WTC11 (cell line): ENCODE data around the gene ZGPAT. TPM values are rescaled to one million over a fixed set of nuclear protein-coding genes. Genes with fewer than 3 reads are reported as not detected.

Experiments used
- ATAC-seq: fragments of 200-7000 bp; cut with Tn5 transposase; 2 replicates; pipeline ENCODE4 v1.10.0; 2021; ENCODE audit warnings: mild to moderate bottlenecking, moderate library complexity
- CTCF ChIA-PET: fragments of 300-600 bp; sonication (Branson Sonifier 250); formaldehyde crosslinking; loops from one replicate; lab custom pipeline; 2021; ENCODE audit warnings: antibody characterized with exemption; lab: Charles Lee
- POLR2A ChIA-PET: fragments of 350-600 bp; sonication (Branson Sonifier 250); formaldehyde crosslinking; loops from one replicate; lab custom pipeline; 2021; ENCODE audit warnings: antibody characterized with exemption; lab: Charles Lee
- DNase-seq: peaks from one replicate; pipeline ENCODE4 v3.0.0; 2021; ENCODE audit warnings: low spot score
- H3K27ac Mint-ChIP-seq: 2 replicates; pipeline ENCODE4 v1.8.0; 2021; ENCODE audit warnings: mixed read lengths
- H3K27me3 Mint-ChIP-seq: 2 replicates; pipeline ENCODE4 v1.8.0; 2021; ENCODE audit warnings: low read depth, mild to moderate bottlenecking, moderate library complexity, mixed read lengths
- H3K36me3 Mint-ChIP-seq: 2 replicates; pipeline ENCODE4 v1.8.0; 2021; ENCODE audit warnings: mixed read lengths
- H3K4me1 Mint-ChIP-seq: 2 replicates; pipeline ENCODE4 v1.8.0; 2022; ENCODE audit warnings: mixed read lengths
- H3K4me3 Mint-ChIP-seq: 2 replicates; pipeline ENCODE4 v1.8.0; 2021; ENCODE audit warnings: mild to moderate bottlenecking, moderate library complexity, mixed read lengths
- H3K9me3 Mint-ChIP-seq: 2 replicates; pipeline ENCODE4 v1.8.0; 2021; ENCODE audit warnings: mixed read lengths
- ATF6 ChIP-seq: sonication (generic); formaldehyde crosslinking; IDR thresholded peaks from 2 replicates; pipeline ENCODE4 v1.8.1; 2023; ENCODE audit warnings: mild to moderate bottlenecking, missing genetic modification reagents
- CREB1 ChIP-seq: sonication (generic); formaldehyde crosslinking; IDR thresholded peaks from 2 replicates; pipeline ENCODE4 v1.8.0; 2023; ENCODE audit warnings: mild to moderate bottlenecking, missing genetic modification reagents
- ELF4 ChIP-seq: sonication (generic); formaldehyde crosslinking; IDR thresholded peaks from 2 replicates; pipeline ENCODE4 v1.8.1; 2022; ENCODE audit warnings: low read depth, mild to moderate bottlenecking, moderate library complexity, missing genetic modification reagents
- FOXJ3 ChIP-seq: sonication (generic); formaldehyde crosslinking; IDR thresholded peaks from 2 replicates; pipeline ENCODE4 v1.9.0; 2021; ENCODE audit warnings: missing genetic modification reagents, mild to moderate bottlenecking, borderline replicate concordance
- GABPB1 ChIP-seq: sonication (generic); formaldehyde crosslinking; IDR thresholded peaks from 2 replicates; pipeline ENCODE4 v1.8.1; 2023; ENCODE audit warnings: mild to moderate bottlenecking, missing genetic modification reagents
- GTF2I ChIP-seq: fragments of 250-450 bp; sonication (Bioruptor Pico); conservative IDR thresholded peaks from 2 replicates; pipeline ENCODE4 v1.4.0; 2021; ENCODE audit warnings: mild to moderate bottlenecking
- HMGA2 ChIP-seq: fragments of 250-450 bp; sonication (Bioruptor Pico); IDR thresholded peaks from 2 replicates; pipeline ENCODE4 v1.4.0; 2021; ENCODE audit warnings: mild to moderate bottlenecking, moderate library complexity
- JAZF1 ChIP-seq: fragments of 250-450 bp; sonication (Bioruptor Pico); IDR thresholded peaks from 2 replicates; pipeline ENCODE4 v1.9.0; 2021; ENCODE audit warnings: moderate library complexity, mild to moderate bottlenecking, inconsistent platforms
- KAT7 ChIP-seq: sonication (generic); formaldehyde crosslinking; IDR thresholded peaks from 2 replicates; pipeline ENCODE4 v1.8.1; 2023; ENCODE audit warnings: missing genetic modification reagents, mild to moderate bottlenecking, borderline replicate concordance
- MAX ChIP-seq: sonication (generic); formaldehyde crosslinking; IDR thresholded peaks from 2 replicates; pipeline ENCODE4 v1.8.0; 2022; ENCODE audit warnings: mild to moderate bottlenecking, missing genetic modification reagents
- MXD4 ChIP-seq: fragments of 250-450 bp; sonication (Bioruptor Pico); IDR thresholded peaks from 2 replicates; pipeline ENCODE4 v1.8.0; 2021; ENCODE audit warnings: mild to moderate bottlenecking, moderate library complexity, borderline replicate concordance
- MYBL2 ChIP-seq: sonication (generic); formaldehyde crosslinking; IDR thresholded peaks from 2 replicates; pipeline ENCODE4 v1.8.1; 2023; ENCODE audit warnings: mild to moderate bottlenecking, moderate library complexity, missing genetic modification reagents
- NR2C2 ChIP-seq: sonication (generic); formaldehyde crosslinking; IDR thresholded peaks from 2 replicates; pipeline ENCODE4 v1.8.0; 2022; ENCODE audit warnings: mild to moderate bottlenecking, missing genetic modification reagents
- NR3C1 ChIP-seq: sonication (generic); formaldehyde crosslinking; conservative IDR thresholded peaks from 2 replicates; pipeline ENCODE4 v1.8.1; 2023; ENCODE audit warnings: low read depth, mild to moderate bottlenecking, missing genetic modification reagents
- OVOL2 ChIP-seq: fragments of 250-450 bp; sonication (Bioruptor Pico); IDR thresholded peaks from 2 replicates; pipeline ENCODE4 v1.9.0; 2021; ENCODE audit warnings: mild to moderate bottlenecking, borderline replicate concordance
- PRRX2 ChIP-seq: fragments of 250-450 bp; sonication (Bioruptor Pico); IDR thresholded peaks from 2 replicates; pipeline ENCODE4 v1.8.0; 2021; ENCODE audit warnings: mild to moderate bottlenecking
- SMAD4 ChIP-seq: sonication (generic); formaldehyde crosslinking; IDR thresholded peaks from 2 replicates; pipeline ENCODE4 v1.8.0; 2022; ENCODE audit warnings: mild to moderate bottlenecking, missing genetic modification reagents
- TEAD1 ChIP-seq: sonication (generic); formaldehyde crosslinking; IDR thresholded peaks from 2 replicates; pipeline ENCODE4 v1.8.0; 2022; ENCODE audit warnings: mild to moderate bottlenecking, missing genetic modification reagents
- ZNF281 ChIP-seq: sonication (generic); formaldehyde crosslinking; IDR thresholded peaks from 2 replicates; pipeline ENCODE4 v1.8.0; 2023; ENCODE audit warnings: mild to moderate bottlenecking, missing genetic modification reagents
- ZNF396 ChIP-seq: fragments of 250-450 bp; sonication (Bioruptor Pico); IDR thresholded peaks from 2 replicates; pipeline ENCODE4 v1.8.0; 2021; ENCODE audit warnings: mild to moderate bottlenecking, moderate library complexity, borderline replicate concordance
- ZNF416 ChIP-seq: fragments of 250-450 bp; sonication (Bioruptor Pico); IDR thresholded peaks from 2 replicates; pipeline ENCODE4 v1.9.0; 2021; ENCODE audit warnings: mild to moderate bottlenecking, inconsistent platforms
- total RNA-seq: library from RNA; stranded (reverse); gene quantifications from 3 replicates; pipeline ENCODE4 v1.2.3, GENCODE V29; 2021
- TF ChIP-seq, protein P1 (sequence below): fragments of 250-450 bp; sonication (Bioruptor Pico); IDR thresholded peaks from 2 replicates; pipeline ENCODE4 v1.8.0; 2021; ENCODE audit warnings: mild to moderate bottlenecking
- TF ChIP-seq, protein P2 (sequence below): sonication (generic); formaldehyde crosslinking; IDR thresholded peaks from 2 replicates; pipeline ENCODE4 v1.8.0; 2023; ENCODE audit warnings: missing genetic modification reagents

ZGPAT gene
- total RNA-seq, 1 experiment from 2014 or later: 28.3 TPM

- TF ChIP-seq, protein P1, sequence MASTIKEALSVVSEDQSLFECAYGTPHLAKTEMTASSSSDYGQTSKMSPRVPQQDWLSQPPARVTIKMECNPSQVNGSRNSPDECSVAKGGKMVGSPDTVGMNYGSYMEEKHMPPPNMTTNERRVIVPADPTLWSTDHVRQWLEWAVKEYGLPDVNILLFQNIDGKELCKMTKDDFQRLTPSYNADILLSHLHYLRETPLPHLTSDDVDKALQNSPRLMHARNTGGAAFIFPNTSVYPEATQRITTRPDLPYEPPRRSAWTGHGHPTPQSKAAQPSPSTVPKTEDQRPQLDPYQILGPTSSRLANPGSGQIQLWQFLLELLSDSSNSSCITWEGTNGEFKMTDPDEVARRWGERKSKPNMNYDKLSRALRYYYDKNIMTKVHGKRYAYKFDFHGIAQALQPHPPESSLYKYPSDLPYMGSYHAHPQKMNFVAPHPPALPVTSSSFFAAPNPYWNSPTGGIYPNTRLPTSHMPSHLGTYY (CRISPR knock-in tag): no peak
- TF ChIP-seq ATF6 (CRISPR knock-in tag) (no peak), ZNF281 (CRISPR knock-in tag) (no peak), HMGA2 (no peak), GABPB1 (CRISPR knock-in tag) (no peak), SMAD4 (CRISPR knock-in tag) (no peak), OVOL2 (CRISPR knock-in tag) (no peak), MAX (CRISPR knock-in tag) (no peak), MXD4 (CRISPR knock-in tag) (no peak), ZNF416 (no peak), TEAD1 (CRISPR knock-in tag) (no peak), NR2C2 (CRISPR knock-in tag) (no peak)
- TF ChIP-seq, protein P2, sequence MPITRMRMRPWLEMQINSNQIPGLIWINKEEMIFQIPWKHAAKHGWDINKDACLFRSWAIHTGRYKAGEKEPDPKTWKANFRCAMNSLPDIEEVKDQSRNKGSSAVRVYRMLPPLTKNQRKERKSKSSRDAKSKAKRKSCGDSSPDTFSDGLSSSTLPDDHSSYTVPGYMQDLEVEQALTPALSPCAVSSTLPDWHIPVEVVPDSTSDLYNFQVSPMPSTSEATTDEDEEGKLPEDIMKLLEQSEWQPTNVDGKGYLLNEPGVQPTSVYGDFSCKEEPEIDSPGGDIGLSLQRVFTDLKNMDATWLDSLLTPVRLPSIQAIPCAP (CRISPR knock-in tag): no peak
- H3K4me1 Mint-ChIP-seq: peaks cover 9% of the 10 kb centered on the region
- no peaks in the 10 kb centered on the region for H3K27me3 Mint-ChIP-seq
- ATAC-seq (no peak), DNase-seq (no peak)
- CTCF ChIA-PET: interaction anchor here (2.9 kb wide), 1 partner anchor 19 kb away, joined by 14 read pairs; no protein-coding TSS in a partner anchor
- peaks cover 10% of the 10 kb centered on the region; the same call in 1 of the 2 replicates for H3K9me3 Mint-ChIP-seq
- H3K4me3 Mint-ChIP-seq: no peak overlapping the region
- H3K27ac Mint-ChIP-seq: peak overlapping the region; percentile 19; the same call in 1 of the 2 replicates
- H3K36me3 Mint-ChIP-seq: peaks cover 7% of the 10 kb centered on the region; the same call in 1 of the 2 replicates
- POLR2A ChIA-PET: no interaction called here
Measured at GRCh38 chr20:63755933-63756647, 48.3 kb downstream of the ZGPAT start.

- H3K4me3 Mint-ChIP-seq: no peak overlapping the region
- H3K36me3 Mint-ChIP-seq: peaks cover 7% of the 10 kb centered on the region; the same call in 1 of the 2 replicates
- POLR2A ChIA-PET: no interaction called here
- TF ChIP-seq MAX (CRISPR knock-in tag): no peak
- no peak for TF ChIP-seq NR2C2 (CRISPR knock-in tag)
- TF ChIP-seq TEAD1 (CRISPR knock-in tag): no peak
- TF ChIP-seq ZNF396 (CRISPR knock-in tag): no peak
- no peak for TF ChIP-seq ELF4 (CRISPR knock-in tag)
- TF ChIP-seq NR3C1 (CRISPR knock-in tag): no peak
- no peak for TF ChIP-seq KAT7
- TF ChIP-seq MYBL2 (CRISPR knock-in tag): no peak
- TF ChIP-seq JAZF1: no peak
- no peak for TF ChIP-seq FOXJ3 (CRISPR knock-in tag)
- TF ChIP-seq GTF2I (CRISPR knock-in tag): no peak
- no peak for TF ChIP-seq PRRX2 (CRISPR knock-in tag)
- no peak for TF ChIP-seq CREB1
- TF ChIP-seq, all 79 proteins: peak for 0
- DNase-seq: no peak
- no peaks in the 10 kb centered on the region for H3K27me3 Mint-ChIP-seq
- CTCF ChIA-PET: interaction anchor here (2.9 kb wide), 1 partner anchor 19 kb away, joined by 14 read pairs; no protein-coding TSS in a partner anchor
- H3K9me3 Mint-ChIP-seq: peaks cover 10% of the 10 kb centered on the region; the same call in 1 of the 2 replicates
- H3K27ac Mint-ChIP-seq: 0 out of 2 replicates have a peak overlapping the region, but pooled peaks have one; percentile 21
- H3K4me1 Mint-ChIP-seq: peaks cover 6% of the 10 kb centered on the region; the same call in 1 of the 2 replicates
- no peak for ATAC-seq
Measured at GRCh38 chr20:63756648-63756991, 48.8 kb downstream of the ZGPAT start.
